Measurements from ENCODE around the gene MICB.

The MICB gene

GRCh38 chr6:31510007-31510406 lies 12.1 kb downstream of the MICB start:
- Histone ChIP-seq H3K36me3 (ENCODE audit: control insufficient read depth in 1 of 2, insufficient read depth in 2 of 2, low read length in 2 of 2) (peaks cover 0 to 2% of the 10 kb centered on the region in 2 experiments), H3K4me2 (ENCODE audit: low read length) (no peak overlapping the region), H3K4me3 (ENCODE audit: low read depth, low read length) (no peak overlapping the region), H2BK12ac (ENCODE audit: low read length) (no peak overlapping the region), H3K4ac (ENCODE audit: low read depth, low read length) (no peak overlapping the region), H3K27me3 (ENCODE audit: insufficient read depth, low read length) (no peaks in the 10 kb centered on the region), H3K18ac (ENCODE audit: low read length) (no peak overlapping the region), H2BK120ac (ENCODE audit: insufficient read depth, low read length, poor library complexity) (no peak overlapping the region), H3K79me1 (ENCODE audit: low read length) (no peaks in the 10 kb centered on the region), H3K9ac (ENCODE audit: low read length) (no peak overlapping the region), H3K23ac (ENCODE audit: low read length) (no peak overlapping the region), H3K27ac (ENCODE audit: low read depth, low read length) (no peak overlapping the region), H3K79me2 (ENCODE audit: control insufficient read depth, insufficient read depth, low read length, poor library complexity) (no peaks in the 10 kb centered on the region), H2BK5ac (ENCODE audit: low read depth, low read length, poor library complexity) (no peak overlapping the region), H2AK5ac (ENCODE audit: low read length) (no peak overlapping the region), H4K91ac (ENCODE audit: low read depth, low read length) (no peak overlapping the region), H3K4me1 (ENCODE audit: control insufficient read depth in 1 of 2, insufficient read depth in 2 of 2, low read length in 2 of 2) (no peaks in the 10 kb centered on the region), H4K8ac (ENCODE audit: low read depth, low read length) (no peak overlapping the region), H3K9me3 (ENCODE audit: insufficient read depth, low read depth, low read length) (peaks cover 2% of the 10 kb centered on the region), H4K12ac (ENCODE audit: low read depth, low read length) (no peak overlapping the region), H2AFZ (ENCODE audit: insufficient read depth, low read length, poor library complexity) (no peak overlapping the region), H3K14ac (ENCODE audit: low read length) (no peak overlapping the region)
- no CpG with 5 or more reads among the region's 4 CpGs for WGBS (ENCODE audit: extremely low coverage, insufficient coverage, insufficient read length)
- peak; percentile 81 to 89 for DNase-seq

- Histone ChIP-seq H4K12ac (ENCODE audit: low read depth, low read length) (no peak overlapping the region), H3K36me3 (ENCODE audit: control insufficient read depth in 1 of 2, insufficient read depth in 2 of 2, low read length in 2 of 2) (peaks cover 0 to 2% of the 10 kb centered on the region in 2 experiments), H3K18ac (ENCODE audit: low read length) (no peak overlapping the region), H3K23ac (ENCODE audit: low read length) (no peak overlapping the region), H2AK5ac (ENCODE audit: low read length) (no peak overlapping the region), H3K14ac (ENCODE audit: low read length) (no peak overlapping the region), H2BK5ac (ENCODE audit: low read depth, low read length, poor library complexity) (no peak overlapping the region), H2BK12ac (ENCODE audit: low read length) (no peak overlapping the region), H3K9ac (ENCODE audit: low read length) (no peak overlapping the region), H3K4me3 (ENCODE audit: low read depth, low read length) (no peak overlapping the region), H3K27ac (ENCODE audit: low read depth, low read length) (no peak overlapping the region), H2BK120ac (ENCODE audit: insufficient read depth, low read length, poor library complexity) (no peak overlapping the region), H3K4ac (ENCODE audit: low read depth, low read length) (no peak overlapping the region), H3K4me2 (ENCODE audit: low read length) (no peak overlapping the region), H3K4me1 (ENCODE audit: control insufficient read depth in 1 of 2, insufficient read depth in 2 of 2, low read length in 2 of 2) (no peaks in the 10 kb centered on the region), H3K79me2 (ENCODE audit: control insufficient read depth, insufficient read depth, low read length, poor library complexity) (no peaks in the 10 kb centered on the region), H3K27me3 (ENCODE audit: insufficient read depth, low read length) (no peaks in the 10 kb centered on the region), H4K8ac (ENCODE audit: low read depth, low read length) (no peak overlapping the region), H3K79me1 (ENCODE audit: low read length) (no peaks in the 10 kb centered on the region), H3K9me3 (ENCODE audit: insufficient read depth, low read depth, low read length) (peaks cover 2% of the 10 kb centered on the region), H2AFZ (ENCODE audit: insufficient read depth, low read length, poor library complexity) (no peak overlapping the region), H4K91ac (ENCODE audit: low read depth, low read length) (no peak overlapping the region)
- WGBS (ENCODE audit: extremely low coverage, insufficient coverage, insufficient read length) = no CpG with 5 or more reads among the region's 5 CpGs
- no peak for DNase-seq
These were observed 15.7 kb downstream of the MICB start for GRCh38 chr6:31513456-31514165.

- Histone ChIP-seq H2BK120ac (ENCODE audit: insufficient read depth, low read length, poor library complexity) (no peak overlapping the region), H3K4me3 (ENCODE audit: low read depth, low read length) (no peak overlapping the region), H2AFZ (ENCODE audit: insufficient read depth, low read length, poor library complexity) (no peak overlapping the region), H3K4me2 (ENCODE audit: low read length) (no peak overlapping the region), H2AK5ac (ENCODE audit: low read length) (no peak overlapping the region), H2BK12ac (ENCODE audit: low read length) (no peak overlapping the region), H3K9me3 (ENCODE audit: insufficient read depth, low read depth, low read length) (no peaks in the 10 kb centered on the region), H3K79me1 (ENCODE audit: low read length) (no peaks in the 10 kb centered on the region), H3K14ac (ENCODE audit: low read length) (no peak overlapping the region), H3K4ac (ENCODE audit: low read depth, low read length) (no peak overlapping the region), H3K9ac (ENCODE audit: low read length) (no peak overlapping the region), H4K8ac (ENCODE audit: low read depth, low read length) (no peak overlapping the region), H3K27me3 (ENCODE audit: insufficient read depth, low read length) (no peaks in the 10 kb centered on the region), H3K27ac (ENCODE audit: low read depth, low read length) (no peak overlapping the region), H3K18ac (ENCODE audit: low read length) (no peak overlapping the region), H3K79me2 (ENCODE audit: control insufficient read depth, insufficient read depth, low read length, poor library complexity) (no peaks in the 10 kb centered on the region), H4K12ac (ENCODE audit: low read depth, low read length) (no peak overlapping the region), H3K36me3 (ENCODE audit: control insufficient read depth in 1 of 2, insufficient read depth in 2 of 2, low read length in 2 of 2) (no peaks in the 10 kb centered on the region), H4K91ac (ENCODE audit: low read depth, low read length) (no peak overlapping the region), H3K23ac (ENCODE audit: low read length) (no peak overlapping the region), H3K4me1 (ENCODE audit: control insufficient read depth in 1 of 2, insufficient read depth in 2 of 2, low read length in 2 of 2) (no peaks in the 10 kb centered on the region), H2BK5ac (ENCODE audit: low read depth, low read length, poor library complexity) (no peak overlapping the region)
- WGBS (ENCODE audit: extremely low coverage, insufficient coverage, insufficient read length) = no CpG with 5 or more reads among the region's 3 CpGs
- peak; percentile 54 to 76 for DNase-seq
These were observed 23.9 kb downstream of the MICB start for GRCh38 chr6:31521835-31522234.

GRCh38 chr6:31525553-31525931 lies 27.6 kb downstream of the MICB start:
- H4K8ac ChIP-seq (ENCODE audit: low read depth, low read length) = no peak overlapping the region
- H4K91ac ChIP-seq (ENCODE audit: low read depth, low read length) = no peak overlapping the region
- no peaks in the 10 kb centered on the region for H3K27me3 ChIP-seq (ENCODE audit: insufficient read depth, low read length)
- no peak overlapping the region for H3K4ac ChIP-seq (ENCODE audit: low read depth, low read length)
- H3K79me2 ChIP-seq (ENCODE audit: control insufficient read depth, insufficient read depth, low read length, poor library complexity) = no peaks in the 10 kb centered on the region
- H3K79me1 ChIP-seq (ENCODE audit: low read length) = no peaks in the 10 kb centered on the region
- H3K9me3 ChIP-seq (ENCODE audit: insufficient read depth, low read depth, low read length) = no peaks in the 10 kb centered on the region
- no peak overlapping the region for H2AFZ ChIP-seq (ENCODE audit: insufficient read depth, low read length, poor library complexity)
- H3K23ac ChIP-seq (ENCODE audit: low read length) = no peak overlapping the region
- no peak overlapping the region for H4K12ac ChIP-seq (ENCODE audit: low read depth, low read length)
- no peak overlapping the region for H3K18ac ChIP-seq (ENCODE audit: low read length)
- H3K36me3 ChIP-seq (ENCODE audit: control insufficient read depth in 1 of 2, insufficient read depth in 2 of 2, low read length in 2 of 2) = peaks cover 10 to 12% of the 10 kb centered on the region in 2 experiments
- H3K4me1 ChIP-seq (ENCODE audit: control insufficient read depth in 1 of 2, insufficient read depth in 2 of 2, low read length in 2 of 2) = no peaks in the 10 kb centered on the region
- no peak overlapping the region for H2BK5ac ChIP-seq (ENCODE audit: low read depth, low read length, poor library complexity)
- H2BK12ac ChIP-seq (ENCODE audit: low read length) = no peak overlapping the region
- DNase-seq = no peak
- H2AK5ac ChIP-seq (ENCODE audit: low read length) = no peak overlapping the region
- no peak overlapping the region for H3K14ac ChIP-seq (ENCODE audit: low read length)
- no peak overlapping the region for H3K4me3 ChIP-seq (ENCODE audit: low read depth, low read length)
- H3K9ac ChIP-seq (ENCODE audit: low read length) = no peak overlapping the region
- no CpG with 5 or more reads among the region's 8 CpGs for WGBS (ENCODE audit: extremely low coverage, insufficient coverage, insufficient read length)
- H3K4me2 ChIP-seq (ENCODE audit: low read length) = no peak overlapping the region
- H2BK120ac ChIP-seq (ENCODE audit: insufficient read depth, low read length, poor library complexity) = no peak overlapping the region
- H3K27ac ChIP-seq (ENCODE audit: low read depth, low read length) = no peak overlapping the region

Data from trophoblast cell (in vitro differentiated cells and primary cell).